ENCODE data around the gene OST4.
A peak's percentile ranks its signal among the peaks of the same experiment; 100 is the strongest.

Gene OST4

GRCh38 chr2:27105981-27106380 is 34.5 kb upstream of the OST4 start:
- Histone ChIP-seq H3K4me3 (ENCODE audit: low read depth in 1 of 2, low read length in 2 of 2) (no peak overlapping the region), H3K4me1 (ENCODE audit: control insufficient read depth in 1 of 2, insufficient read depth in 2 of 2, low read length in 2 of 2) (no peaks in the 10 kb centered on the region), H3K9ac (ENCODE audit: low read depth in 1 of 2, low read length in 2 of 2) (no peak overlapping the region), H3K9me3 (ENCODE audit: control insufficient read depth in 1 of 2, low read length in 2 of 2) (no peaks in the 10 kb centered on the region), H3K27ac (ENCODE audit: low read depth, low read length) (no peak overlapping the region), H3K36me3 (ENCODE audit: control insufficient read depth in 1 of 2, insufficient read depth in 2 of 2, low read length in 2 of 2) (peaks cover 0 to 2% of the 10 kb centered on the region in 2 donors), H3K27me3 (ENCODE audit: control insufficient read depth in 1 of 2, insufficient read depth in 2 of 2, low read length in 2 of 2) (no peaks in the 10 kb centered on the region)

DNA sequence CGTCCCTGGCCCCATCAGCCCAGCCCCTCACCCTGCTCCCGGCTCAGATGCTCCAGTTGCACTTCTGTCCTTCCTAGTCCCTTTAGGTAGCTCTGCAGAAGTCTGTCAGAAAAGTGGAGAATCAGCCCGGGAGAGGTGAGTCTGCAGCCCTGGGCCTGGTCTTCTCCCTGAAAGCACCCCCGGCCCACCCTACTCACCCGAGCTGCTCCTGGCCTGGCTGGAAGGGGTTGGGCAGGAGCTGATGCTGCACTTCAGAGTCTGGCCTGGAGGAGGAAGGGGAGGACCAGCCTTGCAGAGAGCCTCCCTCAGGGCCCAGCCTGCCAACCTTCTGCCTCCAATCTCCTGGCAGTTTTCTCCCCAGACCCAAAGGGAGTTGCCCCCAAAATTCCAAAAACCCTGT is 30.9 kb upstream of the OST4 start:
- Histone ChIP-seq H3K9me3 (ENCODE audit: control insufficient read depth in 1 of 2, low read length in 2 of 2) (no peaks in the 10 kb centered on the region), H3K4me3 (ENCODE audit: low read depth in 1 of 2, low read length in 2 of 2) (no peak overlapping the region), H3K9ac (ENCODE audit: low read depth in 1 of 2, low read length in 2 of 2) (no peak overlapping the region), H3K27ac (ENCODE audit: low read depth, low read length) (no peak overlapping the region), H3K4me1 (ENCODE audit: control insufficient read depth in 1 of 2, insufficient read depth in 2 of 2, low read length in 2 of 2) (no peaks in the 10 kb centered on the region), H3K27me3 (ENCODE audit: control insufficient read depth in 1 of 2, insufficient read depth in 2 of 2, low read length in 2 of 2) (no peaks in the 10 kb centered on the region), H3K36me3 (ENCODE audit: control insufficient read depth in 1 of 2, insufficient read depth in 2 of 2, low read length in 2 of 2) (peaks cover 14 to 32% of the 10 kb centered on the region in 2 donors)

DNA sequence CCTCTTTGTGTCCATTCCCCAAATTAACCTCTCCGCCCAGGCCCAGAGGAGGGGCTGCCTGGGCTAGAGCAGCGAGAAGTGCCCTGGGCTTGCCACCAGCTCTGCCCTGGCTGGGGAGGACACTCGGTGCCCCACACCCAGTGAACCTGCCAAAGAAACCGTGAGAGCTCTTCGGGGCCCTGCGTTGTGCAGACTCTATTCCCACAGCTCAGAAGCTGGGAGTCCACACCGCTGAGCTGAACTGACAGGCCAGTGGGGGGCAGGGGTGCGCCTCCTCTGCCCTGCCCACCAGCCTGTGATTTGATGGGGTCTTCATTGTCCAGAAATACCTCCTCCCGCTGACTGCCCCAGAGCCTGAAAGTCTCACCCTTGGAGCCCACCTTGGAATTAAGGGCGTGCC is 28.6 kb upstream of the OST4 start:
- Histone ChIP-seq H3K9me3 (ENCODE audit: control insufficient read depth in 1 of 2, low read length in 2 of 2) (no peaks in the 10 kb centered on the region), H3K9ac (ENCODE audit: low read depth in 1 of 2, low read length in 2 of 2) (no peak overlapping the region), H3K4me1 (ENCODE audit: control insufficient read depth in 1 of 2, insufficient read depth in 2 of 2, low read length in 2 of 2) (peaks cover 11% of the 10 kb centered on the region in 2 donors)

DNA sequence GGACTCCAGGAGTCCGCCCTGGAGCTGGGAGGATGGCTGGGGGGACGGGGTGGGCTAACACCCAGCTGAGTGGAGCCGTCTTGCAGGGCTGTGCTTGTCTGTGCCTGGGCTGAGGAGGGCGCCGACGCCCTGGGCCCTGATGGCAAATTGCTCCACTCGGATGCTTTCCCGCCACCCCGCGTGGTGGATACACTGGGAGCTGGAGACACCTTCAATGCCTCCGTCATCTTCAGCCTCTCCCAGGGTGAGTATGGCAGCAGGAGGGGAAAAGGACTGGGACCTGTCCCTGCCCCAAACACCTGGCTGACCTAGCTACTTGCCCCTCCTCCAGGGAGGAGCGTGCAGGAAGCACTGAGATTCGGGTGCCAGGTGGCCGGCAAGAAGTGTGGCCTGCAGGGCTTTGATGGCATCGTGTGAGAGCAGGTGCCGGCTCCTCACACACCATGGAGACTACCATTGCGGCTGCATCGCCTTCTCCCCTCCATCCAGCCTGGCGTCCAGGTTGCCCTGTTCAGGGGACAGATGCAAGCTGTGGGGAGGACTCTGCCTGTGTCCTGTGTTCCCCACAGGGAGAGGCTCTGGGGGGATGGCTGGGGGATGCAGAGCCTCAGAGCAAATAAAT is 28.0 kb upstream of the OST4 start:
- no peak overlapping the region for H3K9ac ChIP-seq (ENCODE audit: low read depth in 1 of 2, low read length in 2 of 2)
- H3K27me3 ChIP-seq (ENCODE audit: control insufficient read depth in 1 of 2, insufficient read depth in 2 of 2, low read length in 2 of 2), result no peaks in the 10 kb centered on the region
- no peak overlapping the region for H3K4me3 ChIP-seq (ENCODE audit: low read depth in 1 of 2, low read length in 2 of 2)
- H3K27ac ChIP-seq (ENCODE audit: low read depth, low read length), result no peak overlapping the region
- H3K9me3 ChIP-seq (ENCODE audit: control insufficient read depth in 1 of 2, low read length in 2 of 2), result no peaks in the 10 kb centered on the region
- peaks cover 20 to 55% of the 10 kb centered on the region in 2 donors for H3K36me3 ChIP-seq (ENCODE audit: control insufficient read depth in 1 of 2, insufficient read depth in 2 of 2, low read length in 2 of 2)
- H3K4me1 ChIP-seq (ENCODE audit: control insufficient read depth in 1 of 2, insufficient read depth in 2 of 2, low read length in 2 of 2), result peaks cover 16 to 17% of the 10 kb centered on the region in 2 donors

More for the DNA sequence above, 28.6 kb upstream of the OST4 start:
- H3K27me3 ChIP-seq (ENCODE audit: control insufficient read depth in 1 of 2, insufficient read depth in 2 of 2, low read length in 2 of 2), result no peaks in the 10 kb centered on the region
- no peak overlapping the region for H3K4me3 ChIP-seq (ENCODE audit: low read depth in 1 of 2, low read length in 2 of 2)
- peaks cover 20 to 51% of the 10 kb centered on the region in 2 donors for H3K36me3 ChIP-seq (ENCODE audit: control insufficient read depth in 1 of 2, insufficient read depth in 2 of 2, low read length in 2 of 2)
- H3K27ac ChIP-seq (ENCODE audit: low read depth, low read length), result no peak overlapping the region

DNA sequence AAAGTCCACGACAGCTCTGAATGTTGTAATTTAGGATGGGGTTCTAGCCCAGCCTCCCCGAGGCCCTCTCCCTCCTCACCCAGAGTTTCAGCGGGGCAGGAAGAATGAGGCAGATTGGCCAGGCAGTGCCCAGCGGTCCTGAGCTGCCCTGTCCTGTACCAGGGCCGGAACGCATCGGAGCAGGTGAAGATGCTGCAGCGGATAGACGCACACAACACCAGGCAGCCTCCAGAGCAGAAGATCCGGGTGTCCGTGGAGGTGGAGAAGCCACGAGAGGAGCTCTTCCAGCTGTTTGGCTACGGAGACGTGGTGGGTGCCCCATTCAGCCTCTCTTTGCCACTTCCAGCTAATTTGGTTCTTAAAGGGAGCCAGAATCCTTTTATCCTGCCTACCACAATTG is 25.9 kb upstream of the OST4 start:
- Histone ChIP-seq H3K4me1 (ENCODE audit: control insufficient read depth in 1 of 2, insufficient read depth in 2 of 2, low read length in 2 of 2) (peaks cover 37 to 38% of the 10 kb centered on the region in 2 donors), H3K27ac (ENCODE audit: low read depth, low read length) (no peak overlapping the region), H3K27me3 (ENCODE audit: control insufficient read depth in 1 of 2, insufficient read depth in 2 of 2, low read length in 2 of 2) (no peaks in the 10 kb centered on the region), H3K9ac (ENCODE audit: low read depth in 1 of 2, low read length in 2 of 2) (no peak overlapping the region), H3K4me3 (ENCODE audit: low read depth in 1 of 2, low read length in 2 of 2) (no peak overlapping the region), H3K36me3 (ENCODE audit: control insufficient read depth in 1 of 2, insufficient read depth in 2 of 2, low read length in 2 of 2) (peaks cover 20 to 58% of the 10 kb centered on the region in 2 donors), H3K9me3 (ENCODE audit: control insufficient read depth in 1 of 2, low read length in 2 of 2) (no peaks in the 10 kb centered on the region)

GRCh38 chr2:27096748-27097297 is 25.4 kb upstream of the OST4 start:
- no peak overlapping the region for H3K27ac ChIP-seq (ENCODE audit: low read depth, low read length)
- no peaks in the 10 kb centered on the region for H3K27me3 ChIP-seq (ENCODE audit: control insufficient read depth in 1 of 2, insufficient read depth in 2 of 2, low read length in 2 of 2)
- peaks cover 43% of the 10 kb centered on the region in 2 donors for H3K4me1 ChIP-seq (ENCODE audit: control insufficient read depth in 1 of 2, insufficient read depth in 2 of 2, low read length in 2 of 2)
- peak overlapping the region in 1 of 2 donors; percentile 1 for H3K9ac ChIP-seq (ENCODE audit: low read depth in 1 of 2, low read length in 2 of 2)
- H3K4me3 ChIP-seq (ENCODE audit: low read depth in 1 of 2, low read length in 2 of 2), result no peak overlapping the region
- H3K9me3 ChIP-seq (ENCODE audit: control insufficient read depth in 1 of 2, low read length in 2 of 2), result no peaks in the 10 kb centered on the region
- H3K36me3 ChIP-seq (ENCODE audit: control insufficient read depth in 1 of 2, insufficient read depth in 2 of 2, low read length in 2 of 2), result peaks cover 20 to 58% of the 10 kb centered on the region in 2 donors

- H3K9ac ChIP-seq (ENCODE audit: low read depth in 1 of 2, low read length in 2 of 2), result peak overlapping the region; percentile 1 to 10
- no peak overlapping the region for H3K27ac ChIP-seq (ENCODE audit: low read depth, low read length)
- H3K4me3 ChIP-seq (ENCODE audit: low read depth in 1 of 2, low read length in 2 of 2), result peak overlapping the region; percentile 39 to 53
- H3K9me3 ChIP-seq (ENCODE audit: control insufficient read depth in 1 of 2, low read length in 2 of 2), result no peaks in the 10 kb centered on the region
- peaks cover 20 to 56% of the 10 kb centered on the region in 2 donors for H3K36me3 ChIP-seq (ENCODE audit: control insufficient read depth in 1 of 2, insufficient read depth in 2 of 2, low read length in 2 of 2)
- no peaks in the 10 kb centered on the region for H3K27me3 ChIP-seq (ENCODE audit: control insufficient read depth in 1 of 2, insufficient read depth in 2 of 2, low read length in 2 of 2)
- peaks cover 48 to 50% of the 10 kb centered on the region in 2 donors for H3K4me1 ChIP-seq (ENCODE audit: control insufficient read depth in 1 of 2, insufficient read depth in 2 of 2, low read length in 2 of 2)
Observed at GRCh38 chr2:27095745-27096651, 24.5 kb upstream of the OST4 start.

DNA sequence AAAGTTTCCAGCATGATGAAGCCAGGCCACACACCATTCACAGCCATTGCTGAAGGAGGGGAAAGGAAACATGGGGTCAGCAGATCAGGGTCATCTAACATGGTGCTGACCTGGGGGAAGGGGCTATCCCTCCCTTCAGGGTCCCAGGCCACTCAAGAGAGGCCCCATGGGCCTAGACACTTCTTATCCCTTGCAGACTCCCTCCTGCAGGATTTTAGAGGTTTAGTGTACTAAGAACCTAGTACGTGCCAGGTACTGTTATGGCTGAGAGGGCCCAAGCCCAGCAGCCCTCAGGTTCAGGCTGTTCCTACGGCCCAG is 23.9 kb upstream of the OST4 start:
- Histone ChIP-seq H3K36me3 (ENCODE audit: control insufficient read depth in 1 of 2, insufficient read depth in 2 of 2, low read length in 2 of 2) (peaks cover 16 to 50% of the 10 kb centered on the region in 2 donors), H3K4me1 (ENCODE audit: control insufficient read depth in 1 of 2, insufficient read depth in 2 of 2, low read length in 2 of 2) (peaks cover 48 to 54% of the 10 kb centered on the region in 2 donors), H3K27me3 (ENCODE audit: control insufficient read depth in 1 of 2, insufficient read depth in 2 of 2, low read length in 2 of 2) (no peaks in the 10 kb centered on the region), H3K4me3 (ENCODE audit: low read depth in 1 of 2, low read length in 2 of 2) (no peak overlapping the region), H3K27ac (ENCODE audit: low read depth, low read length) (no peak overlapping the region), H3K9ac (ENCODE audit: low read depth in 1 of 2, low read length in 2 of 2) (peak overlapping the region in 1 of 2 donors; percentile 10), H3K9me3 (ENCODE audit: control insufficient read depth in 1 of 2, low read length in 2 of 2) (no peaks in the 10 kb centered on the region)

DNA sequence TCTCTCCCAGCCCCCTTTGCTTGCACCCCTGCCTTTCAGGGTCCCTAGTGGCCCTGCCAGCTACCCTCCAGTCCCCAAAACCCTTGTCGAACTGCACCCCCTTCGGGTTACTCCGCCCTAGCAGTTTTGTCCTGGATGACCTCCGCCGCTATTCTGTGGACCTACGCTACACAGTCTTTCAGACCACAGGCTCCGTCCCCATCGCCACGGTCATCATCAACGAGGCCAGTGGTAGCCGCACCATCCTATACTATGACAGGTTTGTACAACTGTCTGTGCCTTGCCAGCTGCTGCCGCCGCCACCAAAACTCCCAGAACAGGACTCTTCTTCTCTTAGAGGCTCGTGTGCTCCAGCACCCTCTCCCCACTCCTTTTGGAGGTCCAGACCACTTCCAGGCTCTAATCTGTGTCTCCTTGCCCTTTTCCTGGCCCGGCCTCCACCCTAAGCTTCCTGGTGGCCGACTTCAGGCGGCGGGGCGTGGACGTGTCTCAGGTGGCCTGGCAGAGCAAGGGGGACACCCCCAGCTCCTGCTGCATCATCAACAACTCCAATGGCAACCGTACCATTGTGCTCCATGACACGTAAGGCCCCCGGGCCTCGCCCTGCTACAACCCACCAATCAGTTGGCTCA is 23.0 kb upstream of the OST4 start:
- H3K27ac ChIP-seq (ENCODE audit: low read depth, low read length), result no peak overlapping the region
- H3K9ac ChIP-seq (ENCODE audit: low read depth in 1 of 2, low read length in 2 of 2), result peak overlapping the region in 1 of 2 donors; percentile 28
- no peaks in the 10 kb centered on the region for H3K27me3 ChIP-seq (ENCODE audit: control insufficient read depth in 1 of 2, insufficient read depth in 2 of 2, low read length in 2 of 2)

More for the DNA sequence above, 23.0 kb upstream of the OST4 start:
- H3K9me3 ChIP-seq (ENCODE audit: control insufficient read depth in 1 of 2, low read length in 2 of 2), result no peaks in the 10 kb centered on the region
- peaks cover 7 to 41% of the 10 kb centered on the region in 2 donors for H3K36me3 ChIP-seq (ENCODE audit: control insufficient read depth in 1 of 2, insufficient read depth in 2 of 2, low read length in 2 of 2)
- H3K4me3 ChIP-seq (ENCODE audit: low read depth in 1 of 2, low read length in 2 of 2), result peak overlapping the region in 1 of 2 donors; percentile 53
- H3K4me1 ChIP-seq (ENCODE audit: control insufficient read depth in 1 of 2, insufficient read depth in 2 of 2, low read length in 2 of 2), result peaks cover 48 to 57% of the 10 kb centered on the region in 2 donors
